Lower leg skin (tissue), 4 donors: ENCODE data around the gene JAM3. TPM values are rescaled to one million over a fixed set of nuclear protein-coding genes. Genes with fewer than 3 reads are reported as not detected.
"Not testable (repeated sequence)": the region's sequence is repeated elsewhere in the genome, so short reads cannot be mapped to it uniquely, and the experiment has no call there.

Experiments used
- DNase-seq, 2 donors: peaks; one replicate each; pipeline ENCODE4 v3.0.0-alpha.2; 2019; ENCODE audit warnings: low spot score in 2 of 2
- H3K4me3 ChIP-seq: fragments of 200-600 bp; sonication (generic); 2 replicates; pipeline ENCODE4 v1.5.1; 2017; ENCODE audit warnings: mild to moderate bottlenecking, low read depth; ENCODE audit not compliant: poor library complexity, severe bottlenecking
- POLR2A ChIP-seq, 2 donors: fragments of 450-650 bp; IDR thresholded peaks; one replicate each; pipeline ENCODE4 v1.6.1; 2016 to 2017; ENCODE audit warnings: antibody characterized with exemption in 2 of 2, mild to moderate bottlenecking in 1 of 2, moderate library complexity in 1 of 2
- WGBS, 2 donors: methylation state at CpG; one replicate each; pipeline ENCODE4 v1.1.5; 2018; 5-methylcytosine and 5-hydroxymethylcytosine counted together
- intact Hi-C: fragments of 100-400 bp; cut with DNase I; formaldehyde crosslinking; loops from one replicate; pipeline ENCODE4 v1.15.0; 2023; ENCODE audit warnings: low total_unique reads
- total RNA-seq, 4 donors: library from RNA; depleted of rRNA; stranded (reverse); fragments of >200 nt; gene quantifications; one replicate each; pipeline ENCODE4 v1.1.0, GENCODE V29; 2016
- TF ChIP-seq, protein P1 (sequence below), 3 donors: fragments of 450-650 bp; IDR thresholded peaks; one replicate each; pipeline ENCODE4 v1.5.1; 2016; ENCODE audit warnings: antibody characterized with exemption in 3 of 3, mild to moderate bottlenecking in 3 of 3, moderate library complexity in 2 of 3

Gene JAM3
- total RNA-seq, 4 donors from 2014 or later = 12.8 to 22.4 (median 15.1) TPM

- H3K4me3 ChIP-seq = no peak overlapping the region
- no peak for DNase-seq
- WGBS, 2 donors = 92 to 98% methylated on average over 5 of the region's 5 CpGs
- no peak for TF ChIP-seq POLR2A (IDR thresholded peaks at IDR 0.05)
- TF ChIP-seq, protein P1, sequence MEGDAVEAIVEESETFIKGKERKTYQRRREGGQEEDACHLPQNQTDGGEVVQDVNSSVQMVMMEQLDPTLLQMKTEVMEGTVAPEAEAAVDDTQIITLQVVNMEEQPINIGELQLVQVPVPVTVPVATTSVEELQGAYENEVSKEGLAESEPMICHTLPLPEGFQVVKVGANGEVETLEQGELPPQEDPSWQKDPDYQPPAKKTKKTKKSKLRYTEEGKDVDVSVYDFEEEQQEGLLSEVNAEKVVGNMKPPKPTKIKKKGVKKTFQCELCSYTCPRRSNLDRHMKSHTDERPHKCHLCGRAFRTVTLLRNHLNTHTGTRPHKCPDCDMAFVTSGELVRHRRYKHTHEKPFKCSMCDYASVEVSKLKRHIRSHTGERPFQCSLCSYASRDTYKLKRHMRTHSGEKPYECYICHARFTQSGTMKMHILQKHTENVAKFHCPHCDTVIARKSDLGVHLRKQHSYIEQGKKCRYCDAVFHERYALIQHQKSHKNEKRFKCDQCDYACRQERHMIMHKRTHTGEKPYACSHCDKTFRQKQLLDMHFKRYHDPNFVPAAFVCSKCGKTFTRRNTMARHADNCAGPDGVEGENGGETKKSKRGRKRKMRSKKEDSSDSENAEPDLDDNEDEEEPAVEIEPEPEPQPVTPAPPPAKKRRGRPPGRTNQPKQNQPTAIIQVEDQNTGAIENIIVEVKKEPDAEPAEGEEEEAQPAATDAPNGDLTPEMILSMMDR (IDR thresholded peaks at IDR 0.05) = no peak
- intact Hi-C loops = no loop called here
These were observed 104.4 kb downstream of the JAM3 start for GRCh38 chr11:134173296-134173695.

GRCh38 chr11:134176284-134176683 is 107.4 kb downstream of the JAM3 start:
- no peak for DNase-seq
- no peak for TF ChIP-seq POLR2A (IDR thresholded peaks at IDR 0.05)
- TF ChIP-seq, protein P1 (IDR thresholded peaks at IDR 0.05) = no peak
- WGBS, 2 donors = 90 to 93% methylated on average over 13 of the region's 13 CpGs
- intact Hi-C loops = loop anchor here (5.0 kb wide), 1 partner anchor 626 kb away; no protein-coding TSS in a partner anchor
- no peak overlapping the region for H3K4me3 ChIP-seq

DNA sequence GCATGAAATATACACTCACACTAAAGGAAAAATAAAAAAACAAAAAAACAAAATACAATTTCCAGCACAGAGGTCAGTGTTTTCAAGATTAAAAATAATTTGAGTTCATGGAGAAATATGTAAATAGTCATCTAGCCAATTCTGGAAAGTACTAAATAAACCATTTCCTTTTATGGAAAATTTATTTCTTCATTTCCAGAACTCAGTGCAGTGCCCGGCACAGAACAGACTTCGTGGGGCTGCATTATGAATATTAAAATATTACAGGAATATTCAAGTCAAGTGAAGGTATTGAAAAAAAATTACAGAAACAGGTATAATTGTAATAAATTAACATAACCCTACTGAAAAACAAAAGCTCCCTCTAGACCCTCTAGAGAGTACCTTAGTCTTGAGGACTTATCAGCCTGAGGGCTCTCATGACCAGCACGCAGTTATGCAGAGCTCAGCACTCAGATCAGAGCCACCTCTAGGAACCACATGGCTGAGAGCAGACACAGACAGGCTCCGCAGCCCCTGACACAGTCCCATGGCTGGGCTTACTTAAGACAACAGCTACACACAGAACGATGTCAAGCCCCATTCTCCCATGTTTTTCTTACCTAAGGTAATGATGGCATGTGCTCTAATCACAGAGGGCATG is 109.3 kb downstream of the JAM3 start:
- TF ChIP-seq, protein P1 (IDR thresholded peaks at IDR 0.05) = no peak
- no peak for TF ChIP-seq POLR2A (IDR thresholded peaks at IDR 0.05)
- no peak for DNase-seq
- intact Hi-C loops = loop anchor here (5.0 kb wide), 1 partner anchor 624 kb away; no protein-coding TSS in a partner anchor
- no peak overlapping the region for H3K4me3 ChIP-seq
- 80 to 91% methylated on average over 5 of the region's 5 CpGs for WGBS, 2 donors

DNA sequence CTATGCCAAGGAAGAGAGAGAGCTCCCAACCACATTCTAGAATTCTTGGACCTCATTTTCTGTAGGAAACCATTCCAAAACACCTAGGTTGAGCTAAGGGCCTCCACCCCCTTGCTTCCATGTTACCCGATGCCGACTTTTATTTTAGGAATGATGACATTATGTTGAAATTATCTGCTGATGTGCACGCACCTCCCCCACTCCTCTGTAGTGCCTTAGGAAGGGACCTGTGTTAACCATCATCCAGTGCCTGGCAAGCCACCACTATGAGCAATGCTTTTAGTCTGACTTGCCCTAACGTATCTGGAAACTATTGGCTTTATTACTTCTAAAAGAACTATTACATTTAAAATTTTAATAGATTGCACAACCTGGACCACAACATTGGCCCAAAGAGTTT is 112.8 kb downstream of the JAM3 start:
- no peak overlapping the region for H3K4me3 ChIP-seq
- 53 to 62% methylated on average over 4 of the region's 4 CpGs for WGBS, 2 donors
- TF ChIP-seq, protein P1 (IDR thresholded peaks at IDR 0.05) = no peak
- no peak for TF ChIP-seq POLR2A (IDR thresholded peaks at IDR 0.05)
- no peak for DNase-seq
- intact Hi-C loops = no loop called here

- DNase-seq, H3K4me3 ChIP-seq, intact Hi-C loops: not testable (repeated sequence)
- WGBS, 2 donors = 97 to 99% methylated on average over 8 of the region's 8 CpGs
These were observed 119.2 kb downstream of the JAM3 start for GRCh38 chr11:134188092-134188491.

DNA sequence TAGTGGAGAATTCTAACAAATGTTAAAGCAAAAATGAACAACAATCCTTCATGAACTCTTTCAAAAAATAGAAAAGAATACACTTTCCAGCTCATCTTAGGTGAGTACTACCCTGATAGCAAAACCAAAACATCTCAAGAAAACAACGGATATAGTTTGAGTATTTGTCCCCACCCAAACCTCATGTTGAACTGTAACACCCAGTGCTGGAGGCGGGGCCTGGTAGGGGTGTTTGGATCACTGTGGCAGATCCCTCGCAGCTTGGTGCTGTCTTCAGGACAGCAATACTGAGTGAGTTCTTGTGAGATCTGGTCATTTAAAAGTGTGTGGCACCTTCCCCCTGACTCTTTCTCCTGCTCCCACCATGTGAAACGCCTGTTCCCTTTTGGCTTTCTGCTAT is 127.9 kb downstream of the JAM3 start:
- intact Hi-C loops = no loop called here
- TF ChIP-seq, protein P1 (IDR thresholded peaks at IDR 0.05) = no peak
- TF ChIP-seq POLR2A (IDR thresholded peaks at IDR 0.05) = no peak
- DNase-seq = no peak
- 86 to 87% methylated on average over 4 of the region's 4 CpGs for WGBS, 2 donors
- no peak overlapping the region for H3K4me3 ChIP-seq
